ENCODE measurements around the gene RTCA.

Gene RTCA

GRCh38 chr1:100265931-100266740, at the start of gene RTCA:
Gene RTCA, plus strand, starts transcription at chr1:100266216. Its CDS starts 160 bp downstream, at chr1:100266376.
- FAIRE-seq (no peak), DNase-seq (ENCODE audit: insufficient read length, low spot score) (peak; percentile 41)
- TF ChIP-seq CTCF (IDR thresholded peaks at IDR 0.05; ENCODE audit: insufficient read depth, missing control alignments): no peak

GRCh38 chr1:100217834-100218233, 48.2 kb upstream of the RTCA start:
- FAIRE-seq (peak; percentile 73), DNase-seq (ENCODE audit: insufficient read length, low spot score) (no peak)
- no peak for TF ChIP-seq CTCF (IDR thresholded peaks at IDR 0.05; ENCODE audit: insufficient read depth, missing control alignments)

- TF ChIP-seq CTCF (IDR thresholded peaks at IDR 0.05; ENCODE audit: insufficient read depth, missing control alignments): no peak
- no peak for DNase-seq (ENCODE audit: insufficient read length, low spot score)
- no peak for FAIRE-seq
Observed at GRCh38 chr1:100219457-100219856, 46.6 kb upstream of the RTCA start.

GRCh38 chr1:100219883-100220282, 46.1 kb upstream of the RTCA start:
- DNase-seq (ENCODE audit: insufficient read length, low spot score) (no peak), FAIRE-seq (no peak)
- TF ChIP-seq CTCF (IDR thresholded peaks at IDR 0.05; ENCODE audit: insufficient read depth, missing control alignments): no peak

- DNase-seq (ENCODE audit: insufficient read length, low spot score): no peak
- FAIRE-seq: no peak
- no peak for TF ChIP-seq CTCF (IDR thresholded peaks at IDR 0.05; ENCODE audit: insufficient read depth, missing control alignments)
Observed at GRCh38 chr1:100222428-100222827, 43.6 kb upstream of the RTCA start.

GRCh38 chr1:100229681-100230443, 36.2 kb upstream of the RTCA start:
- FAIRE-seq (no peak), DNase-seq (ENCODE audit: insufficient read length, low spot score) (no peak)
- no peak for TF ChIP-seq CTCF (IDR thresholded peaks at IDR 0.05; ENCODE audit: insufficient read depth, missing control alignments)

GRCh38 chr1:100230765-100231164, 35.3 kb upstream of the RTCA start:
- FAIRE-seq: peak; percentile 60
- DNase-seq (ENCODE audit: insufficient read length, low spot score): no peak
- no peak for TF ChIP-seq CTCF (IDR thresholded peaks at IDR 0.05; ENCODE audit: insufficient read depth, missing control alignments)
